Breast epithelium (tissue), 3 donors: ENCODE measurements around the gene C11orf58.

Source experiments
- POLR2A ChIP-seq: fragments of 450-650 bp; IDR thresholded peaks from one replicate; pipeline ENCODE4 v1.6.1; 2016; ENCODE audit warnings: antibody characterized with exemption, mild to moderate bottlenecking, moderate library complexity
- POLR2AphosphoS5 ChIP-seq, 3 donors: sonication (generic); formaldehyde crosslinking; IDR thresholded peaks; one replicate each; pipeline ENCODE4 v1.6.1; 2017; ENCODE audit warnings: antibody characterized with exemption in 3 of 3
- TF ChIP-seq, protein P1 (sequence below), 3 donors: fragments of 450-650 bp; IDR thresholded peaks; one replicate each; pipeline ENCODE4 v1.5.1; 2016 to 2017; ENCODE audit warnings: antibody characterized with exemption in 3 of 3, mild to moderate bottlenecking in 3 of 3, moderate library complexity in 3 of 3

DNA sequence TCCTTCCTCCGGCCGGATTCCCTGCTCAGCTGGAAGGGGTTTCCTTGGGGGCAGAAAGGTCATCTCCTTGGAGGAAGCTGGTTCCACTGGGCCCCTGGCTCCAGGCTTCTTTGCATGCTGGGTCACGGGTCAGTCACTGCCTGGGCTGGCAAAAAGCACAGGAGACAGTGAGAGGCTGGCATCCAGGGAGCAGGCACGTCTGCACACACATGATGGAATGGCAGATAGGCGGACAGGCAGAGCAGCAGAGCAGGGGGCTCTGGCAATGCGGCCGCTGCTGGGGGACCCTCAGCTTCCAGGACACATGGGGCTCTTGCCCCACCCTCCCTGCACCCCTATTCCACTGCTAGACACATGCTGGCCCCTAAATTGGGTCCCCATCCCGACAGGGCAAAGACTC is 40.4 kb downstream of the C11orf58 start:
- TF ChIP-seq, protein P1, sequence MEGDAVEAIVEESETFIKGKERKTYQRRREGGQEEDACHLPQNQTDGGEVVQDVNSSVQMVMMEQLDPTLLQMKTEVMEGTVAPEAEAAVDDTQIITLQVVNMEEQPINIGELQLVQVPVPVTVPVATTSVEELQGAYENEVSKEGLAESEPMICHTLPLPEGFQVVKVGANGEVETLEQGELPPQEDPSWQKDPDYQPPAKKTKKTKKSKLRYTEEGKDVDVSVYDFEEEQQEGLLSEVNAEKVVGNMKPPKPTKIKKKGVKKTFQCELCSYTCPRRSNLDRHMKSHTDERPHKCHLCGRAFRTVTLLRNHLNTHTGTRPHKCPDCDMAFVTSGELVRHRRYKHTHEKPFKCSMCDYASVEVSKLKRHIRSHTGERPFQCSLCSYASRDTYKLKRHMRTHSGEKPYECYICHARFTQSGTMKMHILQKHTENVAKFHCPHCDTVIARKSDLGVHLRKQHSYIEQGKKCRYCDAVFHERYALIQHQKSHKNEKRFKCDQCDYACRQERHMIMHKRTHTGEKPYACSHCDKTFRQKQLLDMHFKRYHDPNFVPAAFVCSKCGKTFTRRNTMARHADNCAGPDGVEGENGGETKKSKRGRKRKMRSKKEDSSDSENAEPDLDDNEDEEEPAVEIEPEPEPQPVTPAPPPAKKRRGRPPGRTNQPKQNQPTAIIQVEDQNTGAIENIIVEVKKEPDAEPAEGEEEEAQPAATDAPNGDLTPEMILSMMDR (IDR thresholded peaks at IDR 0.05): no peak
- TF ChIP-seq POLR2AphosphoS5 (IDR thresholded peaks at IDR 0.05): no peak
- TF ChIP-seq POLR2A: no peak
